A549 treated with DMSO at 1 μM for 4 hours (cell line): Measurements from ENCODE around the gene GPR15LG. TPM values are rescaled to one million over a fixed set of nuclear protein-coding genes. Genes with fewer than 3 reads are reported as not detected.

ENCODE experiments used
- total RNA-seq: library from RNA; stranded (reverse); fragments of 200-300 nt; extraction: Qiagen RNA extraction; gene quantifications from 5 replicates; pipeline ENCODE4 v1.2.3, GENCODE V29; 2022; ENCODE audit warnings: low read depth

GPR15LG gene
- not detected in 5 replicates for total RNA-seq

DNA sequence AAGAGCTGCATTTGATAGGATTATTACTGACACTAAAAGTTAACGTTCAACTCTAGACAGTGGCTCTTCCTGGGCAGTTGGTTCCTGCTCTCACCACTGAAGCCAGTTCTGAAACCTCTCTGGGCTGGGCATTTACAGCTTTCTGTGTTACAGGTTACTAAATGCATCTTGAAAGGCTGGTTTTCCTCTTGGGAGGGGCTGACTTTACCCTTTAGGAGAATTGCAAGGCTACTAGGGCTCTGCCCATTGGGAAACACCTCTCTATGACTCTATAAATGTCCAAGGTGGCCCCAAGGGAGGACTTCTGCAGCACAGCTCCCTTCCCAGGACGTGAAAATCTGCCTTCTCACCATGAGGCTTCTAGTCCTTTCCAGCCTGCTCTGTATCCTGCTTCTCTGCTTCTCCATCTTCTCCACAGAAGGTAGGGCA lies at the start of gene GPR15LG:
TSS of gene GPR15LG (plus strand) at position 301 of the 429 bp plus-strand sequence. CDS start at position 352, 51 bp downstream.

GRCh38 chr10:84139126-84140035 lies 34.2 kb upstream of the GPR15LG start, which contains the start of gene GHITM:
Gene GHITM, plus strand, starts transcription at chr10:84139509. Its CDS starts 1,992 bp downstream, at chr10:84141501.

DNA sequence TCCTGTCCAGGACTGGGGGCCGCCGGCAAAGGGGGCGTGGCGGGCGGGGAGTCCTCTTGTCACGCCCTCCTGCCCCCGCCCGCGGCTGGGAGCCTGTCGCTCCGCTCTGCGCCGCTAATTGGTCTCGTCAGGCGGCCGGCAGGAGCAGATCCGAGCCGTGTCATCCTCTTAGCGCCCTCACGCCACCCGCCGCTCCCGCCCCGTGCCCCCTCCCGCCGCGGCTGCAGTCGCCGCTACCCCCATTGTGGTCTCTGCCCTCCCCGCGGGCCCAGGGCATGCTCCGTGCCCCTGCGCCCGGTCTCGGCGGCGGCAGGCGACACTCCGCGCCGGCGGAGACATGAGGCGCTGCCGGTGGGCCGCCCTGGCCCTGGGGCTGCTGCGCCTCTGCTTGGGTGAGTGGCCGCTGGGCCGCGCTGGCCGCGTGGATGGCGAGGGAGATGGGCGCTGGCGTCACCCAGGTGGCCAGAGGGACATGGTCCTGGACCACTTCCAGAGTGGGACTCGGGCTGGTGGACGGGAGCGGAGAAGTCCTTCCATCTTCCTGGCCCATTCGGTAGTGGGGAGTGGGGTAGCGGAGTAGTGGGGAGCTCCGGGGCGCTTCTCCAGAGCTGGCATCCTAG lies 20.9 kb downstream of the GPR15LG start, which contains the start of gene CDHR1:
TSS of gene CDHR1 (plus strand) at position 114 of the 620 bp plus-strand sequence. CDS start at position 338, 224 bp downstream.

GRCh38 chr10:84225427-84226173 lies 52.0 kb downstream of the GPR15LG start, which contains the start of gene LRIT2:
Gene LRIT2, minus strand, starts transcription at chr10:84225544. Its CDS starts 24 bp downstream, at chr10:84225520.

Other genes with a start within 250 kb of the GPR15LG start
- 205 to 228 TPM (median 220 TPM) in 5 replicates for gene GHITM, start 34.3 kb upstream of the GPR15LG start, total RNA-seq
- 0.06 to 0.13 TPM (median 0.08 TPM) in 5 replicates for gene CDHR1, start 20.7 kb downstream of the GPR15LG start, total RNA-seq
- gene LRIT2, start 51.7 kb downstream of the GPR15LG start, total RNA-seq: not detected in 5 replicates
- gene LRIT1, start 67.7 kb downstream of the GPR15LG start, total RNA-seq: not detected in 5 replicates
- not detected in 5 replicates for gene RGR, start 71.3 kb downstream of the GPR15LG start, total RNA-seq
- gene CCSER2, start 154.8 kb downstream of the GPR15LG start, total RNA-seq: 9.2 to 15.4 TPM (median 11.9 TPM) in 5 replicates